Mucosa of rectum (tissue), 2 donors: ENCODE measurements around the gene BCOR.

Experiments
- H3K27ac ChIP-seq, 2 donors: one replicate each; pipeline ENCODE4 v1.7.0; 2013; ENCODE audit warnings: inconsistent platforms in 2 of 2, low read depth in 2 of 2, low read length in 2 of 2
- H3K27me3 ChIP-seq, 2 donors: one replicate each; pipeline ENCODE4 v1.7.0; 2013; ENCODE audit warnings: low read length in 2 of 2; ENCODE audit not compliant: control insufficient read depth in 2 of 2, insufficient read depth in 2 of 2
- H3K36me3 ChIP-seq, 2 donors: one replicate each; pipeline ENCODE4 v1.7.0; 2013; ENCODE audit warnings: low read length in 2 of 2; ENCODE audit not compliant: control insufficient read depth in 2 of 2, insufficient read depth in 2 of 2
- H3K4me1 ChIP-seq, 2 donors: one replicate each; pipeline ENCODE4 v1.7.0; 2013; ENCODE audit warnings: low read length in 2 of 2, mild to moderate bottlenecking in 1 of 2; ENCODE audit not compliant: control insufficient read depth in 2 of 2, insufficient read depth in 2 of 2
- H3K4me3 ChIP-seq, 2 donors: one replicate each; pipeline ENCODE4 v1.7.0; 2013; ENCODE audit warnings: low read length in 2 of 2
- H3K9ac ChIP-seq, 2 donors: one replicate each; pipeline ENCODE4 v1.7.0; 2013; ENCODE audit warnings: low read length in 2 of 2, low read depth in 1 of 2, mild to moderate bottlenecking in 1 of 2
- H3K9me3 ChIP-seq, 2 donors: one replicate each; pipeline ENCODE4 v1.7.0; 2013; ENCODE audit warnings: low read length in 2 of 2; ENCODE audit not compliant: control insufficient read depth in 2 of 2
- donor health status: healthy.
- donor health status: Normal muscosa, but diverticular disease.

BCOR gene

GRCh38 chrX:40098264-40099054 is 701 bp upstream of the BCOR start:
- peaks cover 4 to 11% of the 10 kb centered on the region in 2 donors for H3K4me1 ChIP-seq
- peak overlapping the region; percentile 89 to 90 for H3K27ac ChIP-seq
- no peaks in the 10 kb centered on the region for H3K9me3 ChIP-seq
- peak overlapping the region; percentile 24 to 44 for H3K9ac ChIP-seq
- H3K27me3 ChIP-seq: peaks cover 4 to 6% of the 10 kb centered on the region in 2 donors
- H3K4me3 ChIP-seq: peak overlapping the region; percentile 48 to 57
- H3K36me3 ChIP-seq: no peaks in the 10 kb centered on the region

- peak overlapping the region in 1 of 2 donors; percentile 61 for H3K4me3 ChIP-seq
- no peaks in the 10 kb centered on the region for H3K9me3 ChIP-seq
- no peaks in the 10 kb centered on the region for H3K36me3 ChIP-seq
- peak overlapping the region; percentile 89 to 90 for H3K27ac ChIP-seq
- H3K9ac ChIP-seq: peak overlapping the region in 1 of 2 donors; percentile 76
- H3K27me3 ChIP-seq: peaks cover 0 to 12% of the 10 kb centered on the region in 2 donors
- peaks cover 5 to 15% of the 10 kb centered on the region in 2 donors for H3K4me1 ChIP-seq
These were observed 636 bp downstream of the BCOR start for GRCh38 chrX:40097141-40097503.

- H3K36me3 ChIP-seq: no peaks in the 10 kb centered on the region
- peak overlapping the region; percentile 52 to 71 for H3K9ac ChIP-seq
- no peaks in the 10 kb centered on the region for H3K9me3 ChIP-seq
- H3K27me3 ChIP-seq: peaks cover 0 to 12% of the 10 kb centered on the region in 2 donors
- peak overlapping the region; percentile 70 to 75 for H3K27ac ChIP-seq
- H3K4me1 ChIP-seq: peaks cover 5 to 15% of the 10 kb centered on the region in 2 donors
- peak overlapping the region; percentile 61 to 69 for H3K4me3 ChIP-seq
These were observed 1.2 kb downstream of the BCOR start for GRCh38 chrX:40096395-40097091.

GRCh38 chrX:40095583-40096394 is 2.0 kb downstream of the BCOR start:
- Histone ChIP-seq H3K9ac (peak overlapping the region; percentile 52 to 71), H3K27ac (peak overlapping the region; percentile 70 to 75)

GRCh38 chrX:40094900-40095582 is 2.7 kb downstream of the BCOR start:
- peaks cover 12 to 23% of the 10 kb centered on the region in 2 donors for H3K4me1 ChIP-seq

More at GRCh38 chrX:40095583-40096394, 2.0 kb downstream of the BCOR start:
- Histone ChIP-seq H3K9me3 (no peaks in the 10 kb centered on the region), H3K36me3 (no peaks in the 10 kb centered on the region), H3K4me3 (peak overlapping the region; percentile 61 to 69), H3K4me1 (peaks cover 10 to 20% of the 10 kb centered on the region in 2 donors), H3K27me3 (peaks cover 0 to 7% of the 10 kb centered on the region in 2 donors)

GRCh38 chrX:40094041-40094899 is 3.5 kb downstream of the BCOR start:
- peak overlapping the region; percentile 52 to 70 for H3K27ac ChIP-seq
- H3K9me3 ChIP-seq: no peaks in the 10 kb centered on the region
- H3K36me3 ChIP-seq: no peaks in the 10 kb centered on the region
- peak overlapping the region; percentile 61 to 69 for H3K4me3 ChIP-seq
- peaks cover 10 to 17% of the 10 kb centered on the region in 2 donors for H3K4me1 ChIP-seq
- peaks cover 0 to 7% of the 10 kb centered on the region in 2 donors for H3K27me3 ChIP-seq
- peak overlapping the region; percentile 52 to 71 for H3K9ac ChIP-seq

More at GRCh38 chrX:40094900-40095582, 2.7 kb downstream of the BCOR start:
- Histone ChIP-seq H3K27me3 (peaks cover 0 to 7% of the 10 kb centered on the region in 2 donors), H3K36me3 (no peaks in the 10 kb centered on the region), H3K9me3 (no peaks in the 10 kb centered on the region), H3K4me3 (peak overlapping the region; percentile 61 to 69), H3K27ac (peak overlapping the region; percentile 70 to 75), H3K9ac (peak overlapping the region; percentile 52 to 71)

- Histone ChIP-seq H3K27me3 (peaks cover 0 to 7% of the 10 kb centered on the region in 2 donors), H3K27ac (no peak overlapping the region), H3K4me3 (peak overlapping the region; percentile 61 to 69)
These were observed 4.2 kb downstream of the BCOR start for GRCh38 chrX:40093586-40093985.

GRCh38 chrX:40092808-40093435 is 4.8 kb downstream of the BCOR start:
- Histone ChIP-seq H3K4me3 (no peak overlapping the region), H3K4me1 (peaks cover 10 to 20% of the 10 kb centered on the region in 2 donors), H3K9ac (no peak overlapping the region), H3K27ac (no peak overlapping the region), H3K9me3 (no peaks in the 10 kb centered on the region), H3K27me3 (peaks cover 5 to 7% of the 10 kb centered on the region in 2 donors), H3K36me3 (no peaks in the 10 kb centered on the region)

More at GRCh38 chrX:40093586-40093985, 4.2 kb downstream of the BCOR start:
- H3K9ac ChIP-seq: no peak overlapping the region
- H3K36me3 ChIP-seq: no peaks in the 10 kb centered on the region
- no peaks in the 10 kb centered on the region for H3K9me3 ChIP-seq
- peaks cover 10 to 16% of the 10 kb centered on the region in 2 donors for H3K4me1 ChIP-seq
